IMR-90 (cell line): ENCODE results near the gene TRIM41. TPM values are rescaled to one million over a fixed set of nuclear protein-coding genes. Genes with fewer than 3 reads are reported as not detected.

Source experiments
- ATAC-seq: fragments of 200-7000 bp; cut with Tn5 transposase; 2 replicates; pipeline ENCODE4 v1.9.1; 2020; ENCODE audit warnings: low read depth, mild to moderate bottlenecking, moderate library complexity
- BruUV-seq: library from RNA; stranded (reverse); fragments of 400-500 nt; replicated peaks from 2 replicates; lab custom pipeline; 2021; lab: Mats Ljungman, UMichigan
- CTCF ChIA-PET: fragments of 300-600 bp; formaldehyde crosslinking; extraction: SDS; loops from one replicate; lab custom pipeline; 2021; ENCODE audit warnings: antibody characterized with exemption; lab: Yijun Ruan, JAX
- POLR2A ChIA-PET: fragments of 300-600 bp; sonication (Branson Sonifier 250); formaldehyde crosslinking; loops from one replicate; lab custom pipeline; 2022; ENCODE audit warnings: antibody characterized with exemption; ENCODE audit not compliant: unreplicated experiment; lab: Charles Lee
- DNase-seq: peaks from one replicate; pipeline ENCODE4 v3.0.0; 2013
- H2AFZ ChIP-seq: replicated peaks from 2 replicates; pipeline ENCODE3; 2013; ENCODE audit warnings: low read length, mild to moderate bottlenecking; ENCODE audit not compliant: poor library complexity
- H2AK5ac ChIP-seq: 2 replicates; pipeline ENCODE4 v1.6.1; 2013; ENCODE audit warnings: low read depth, low read length, inconsistent platforms
- H2AK9ac ChIP-seq: replicated peaks from 2 replicates; pipeline ENCODE3; 2013; ENCODE audit warnings: mild to moderate bottlenecking, low read depth, low read length, moderate library complexity; ENCODE audit not compliant: poor library complexity
- H2BK120ac ChIP-seq: 2 replicates; pipeline ENCODE4 v1.6.1; 2013; ENCODE audit warnings: low read depth, low read length, inconsistent platforms
- H2BK15ac ChIP-seq: 3 replicates; pipeline ENCODE4 v1.6.1; 2013; ENCODE audit warnings: low read depth, low read length, inconsistent platforms
- H2BK20ac ChIP-seq: 2 replicates; pipeline ENCODE4 v1.6.1; 2013; ENCODE audit warnings: low read depth, mild to moderate bottlenecking, inconsistent platforms, low read length, moderate library complexity
- H2BK5ac ChIP-seq: 2 replicates; pipeline ENCODE4 v1.6.1; 2013; ENCODE audit warnings: mild to moderate bottlenecking, low read depth, low read length, inconsistent platforms; ENCODE audit not compliant: poor library complexity, severe bottlenecking
- H3K14ac ChIP-seq: replicated peaks from 2 replicates; pipeline ENCODE4 v1.6.1; 2013; ENCODE audit warnings: low read depth, low read length, inconsistent platforms
- H3K18ac ChIP-seq: 2 replicates; pipeline ENCODE4 v1.6.1; 2013; ENCODE audit warnings: low read depth, low read length, control low read depth
- H3K23ac ChIP-seq: 2 replicates; pipeline ENCODE4 v1.6.1; 2013; ENCODE audit warnings: low read depth, low read length, inconsistent platforms
- H3K27ac ChIP-seq: 2 replicates; pipeline ENCODE4 v1.5.1; 2013; ENCODE audit warnings: mild to moderate bottlenecking, control low read depth, low read length; ENCODE audit not compliant: insufficient read depth
- H3K27me3 ChIP-seq: 2 replicates; pipeline ENCODE4 v1.6.1; 2013; ENCODE audit warnings: low read length; ENCODE audit not compliant: control insufficient read depth, insufficient read depth
- H3K36me3 ChIP-seq: 2 replicates; pipeline ENCODE4 v1.6.1; 2013; ENCODE audit warnings: low read length, mixed read lengths; ENCODE audit not compliant: control insufficient read depth, insufficient read depth
- H3K4ac ChIP-seq: 2 replicates; pipeline ENCODE4 v1.6.1; 2013; ENCODE audit warnings: low read depth, low read length, inconsistent platforms
- H3K4me1 ChIP-seq: 2 replicates; pipeline ENCODE4 v1.6.1; 2013; ENCODE audit warnings: low read length, mixed read lengths; ENCODE audit not compliant: control insufficient read depth, insufficient read depth
- H3K4me2 ChIP-seq: 2 replicates; pipeline ENCODE4 v1.6.1; 2013; ENCODE audit warnings: low read depth, mild to moderate bottlenecking, control low read depth, low read length, moderate library complexity
- H3K4me3 ChIP-seq: 2 replicates; pipeline ENCODE4 v1.5.1; 2013; ENCODE audit warnings: low read depth, mild to moderate bottlenecking, control low read depth, low read length, moderate library complexity; ENCODE audit not compliant: insufficient read depth
- H3K56ac ChIP-seq: 2 replicates; pipeline ENCODE4 v1.6.1; 2013; ENCODE audit warnings: low read length, inconsistent platforms; ENCODE audit not compliant: insufficient read depth; ENCODE audit errors: extremely low read depth
- H3K79me1 ChIP-seq, 2 experiments: 2 replicates each; pipeline ENCODE4 v1.6.1; 2013; ENCODE audit warnings: low read length in 2 of 2, inconsistent platforms in 1 of 2, low read depth in 1 of 2
- H3K9ac ChIP-seq: 2 replicates; pipeline ENCODE4 v1.6.1; 2013; ENCODE audit warnings: low read depth, low read length, control low read depth
- H3K9me1 ChIP-seq: 2 replicates; pipeline ENCODE4 v1.6.1; 2013; ENCODE audit warnings: low read length, inconsistent platforms; ENCODE audit not compliant: insufficient read depth
- H3K9me3 ChIP-seq: 2 replicates; pipeline ENCODE4 v1.6.1; 2013; ENCODE audit warnings: low read length; ENCODE audit not compliant: control insufficient read depth, insufficient read depth
- H4K20me1 ChIP-seq: 2 replicates; pipeline ENCODE4 v1.6.1; 2013; ENCODE audit warnings: low read length, inconsistent platforms; ENCODE audit not compliant: insufficient read depth
- H4K5ac ChIP-seq: 2 replicates; pipeline ENCODE4 v1.6.1; 2013; ENCODE audit warnings: mild to moderate bottlenecking, low read depth, low read length, control low read depth
- H4K8ac ChIP-seq, 2 experiments: 2 replicates each; pipeline ENCODE4 v1.6.1; 2013; ENCODE audit warnings: low read depth in 2 of 2, low read length in 2 of 2, control low read depth in 1 of 2, inconsistent platforms in 1 of 2
- H4K91ac ChIP-seq: 2 replicates; pipeline ENCODE4 v1.6.1; 2013; ENCODE audit warnings: low read depth, low read length, inconsistent platforms; ENCODE audit not compliant: insufficient read depth
- BHLHE40 ChIP-seq: fragments of 150-350 bp; IDR thresholded peaks from 2 replicates; pipeline ENCODE4 v1.6.1; 2016; ENCODE audit warnings: mild to moderate bottlenecking, low read depth, low read length
- CEBPB ChIP-seq: IDR thresholded peaks from 2 replicates; pipeline ENCODE4 v1.6.1; 2012; ENCODE audit warnings: low read depth, low read length, improper control_type of control experiment
- CHD1 ChIP-seq: IDR thresholded peaks from 2 replicates; pipeline ENCODE4 v1.6.1; 2012; ENCODE audit warnings: low read depth, low read length, improper control_type of control experiment
- CTCF ChIP-seq: conservative IDR thresholded peaks from 2 replicates; pipeline ENCODE4 v1.5.1; 2012; ENCODE audit warnings: mild to moderate bottlenecking, low read depth, low read length, improper control_type of control experiment
- ELK1 ChIP-seq: fragments of 150-350 bp; IDR thresholded peaks from 2 replicates; pipeline ENCODE4 v1.6.1; 2016; ENCODE audit warnings: low read depth, mild to moderate bottlenecking, low read length, moderate library complexity, borderline replicate concordance
- FOS ChIP-seq: fragments of 150-350 bp; IDR thresholded peaks from 2 replicates; pipeline ENCODE4 v1.6.1; 2016; ENCODE audit warnings: low read depth, low read length
- MAFK ChIP-seq: IDR thresholded peaks from 2 replicates; pipeline ENCODE4 v1.6.1; 2012; ENCODE audit warnings: low read depth, low read length, improper control_type of control experiment
- MAZ ChIP-seq: IDR thresholded peaks from 2 replicates; pipeline ENCODE4 v1.6.1; 2012; ENCODE audit warnings: low read depth, mild to moderate bottlenecking, low read length, improper control_type of control experiment, moderate library complexity, borderline replicate concordance
- MXI1 ChIP-seq: IDR thresholded peaks from 2 replicates; pipeline ENCODE4 v1.6.1; 2012; ENCODE audit warnings: low read depth, mild to moderate bottlenecking, low read length, moderate library complexity, borderline replicate concordance
- NFE2L2 ChIP-seq: fragments of 150-350 bp; IDR thresholded peaks from 2 replicates; pipeline ENCODE4 v1.6.1; 2016; ENCODE audit warnings: low read depth, mild to moderate bottlenecking, low read length
- POLR2A ChIP-seq: IDR thresholded peaks from 2 replicates; pipeline ENCODE4 v1.6.1; 2012; ENCODE audit warnings: mild to moderate bottlenecking, low read depth, low read length
- RAD21 ChIP-seq: IDR thresholded peaks from 2 replicates; pipeline ENCODE4 v1.6.1; 2012; ENCODE audit warnings: low read length, improper control_type of control experiment
- RCOR1 ChIP-seq: IDR thresholded peaks from 2 replicates; pipeline ENCODE4 v1.6.1; 2012; ENCODE audit warnings: mild to moderate bottlenecking, low read length, improper control_type of control experiment; ENCODE audit not compliant: insufficient replicate concordance
- RFX5 ChIP-seq: IDR thresholded peaks from 2 replicates; pipeline ENCODE4 v1.8.0; 2012; ENCODE audit warnings: low read depth, mild to moderate bottlenecking, low read length, moderate library complexity
- SMC3 ChIP-seq: fragments of 150-350 bp; IDR thresholded peaks from 2 replicates; pipeline ENCODE4 v1.6.1; 2016; ENCODE audit warnings: low read depth, mild to moderate bottlenecking, antibody characterized with exemption, low read length, moderate library complexity
- USF2 ChIP-seq: fragments of 150-350 bp; IDR thresholded peaks from 2 replicates; pipeline ENCODE4 v1.6.1; 2017; ENCODE audit warnings: mild to moderate bottlenecking, antibody characterized with exemption, low read length, low read depth
- WGBS, 2 experiments: methylation state at CpG; one replicate each; pipeline versions ENCODE4 v1.1.5 to v1.1.7; 2013; ENCODE audit warnings: missing lambda C conversion rate in 2 of 2; ENCODE audit not compliant: insufficient read length in 1 of 2; ENCODE audit errors: extremely low coverage in 2 of 2; 5-methylcytosine and 5-hydroxymethylcytosine counted together
- dilution Hi-C: fragments of 300-500 bp; cut with HindIII; formaldehyde crosslinking; loops from one replicate; pipeline ENCODE4 v1.14.3; 2018; ENCODE audit warnings: low sequenced_read_pairs; ENCODE audit not compliant: unreplicated experiment
- in situ Hi-C: fragments of 300-500 bp; cut with MboI; formaldehyde crosslinking; loops from 3 replicates; pipeline ENCODE4 v1.14.3; 2019; ENCODE audit warnings: low sequenced_read_pairs, inconsistent platforms, mixed read lengths
- intact Hi-C: fragments of 100-400 bp; cut with micrococcal nuclease; formaldehyde crosslinking; loops from 2 replicates; pipeline ENCODE4 v1.10.0; 2022
- polyA plus RNA-seq, 3 experiments: library from polyadenylated mRNA; depleted of rRNA; stranded (reverse); fragments of >200 nt; gene quantifications; 2 replicates each; pipeline ENCODE4 v1.2.3, GENCODE V29; 2012; ENCODE audit warnings: low replicate concordance in 1 of 3
- total RNA-seq: library from RNA; depleted of rRNA; stranded (reverse); fragments of >200 nt; gene quantifications from 2 replicates; pipeline ENCODE4 v1.2.3, GENCODE V29; 2012

TRIM41 gene
- total and polyA plus RNA-seq, 2 of the 4 experiments (the other 2 are of a cell fraction): 5.9 to 15.7 TPM

- Histone ChIP-seq H3K4me3 (no peak overlapping the region), H3K4ac (no peak overlapping the region), H2BK15ac (no peak overlapping the region), H2BK120ac (no peak overlapping the region), H2BK20ac (no peak overlapping the region), H3K27ac (no peak overlapping the region), H3K4me1 (no peaks in the 10 kb centered on the region), H4K91ac (no peak overlapping the region), H3K9me1 (no peaks in the 10 kb centered on the region), H3K56ac (no peak overlapping the region), H2AK5ac (no peak overlapping the region), H3K79me1 (no peaks in the 10 kb centered on the region), H3K36me3 (no peaks in the 10 kb centered on the region), H2AK9ac (no peak overlapping the region), H3K18ac (no peak overlapping the region), H3K4me2 (no peak overlapping the region), H2BK5ac (no peak overlapping the region), H3K9me3 (no peaks in the 10 kb centered on the region), H2AFZ (no peak overlapping the region), H3K23ac (no peak overlapping the region), H3K14ac (no peak overlapping the region), H4K8ac (no peak overlapping the region), H3K27me3 (no peaks in the 10 kb centered on the region; the same call in 1 of the 2 replicates), H4K20me1 (no peaks in the 10 kb centered on the region), H4K5ac (no peak overlapping the region), H3K9ac (no peak overlapping the region)
- 66% methylated on average over 5 of the region's 12 CpGs; no CpG with 5 or more reads in 1 of the 2 experiments for WGBS, 2 experiments
- BruUV-seq: no TSS peak
- ChIA-PET CTCF (no interaction called here), POLR2A (no interaction called here)
- dilution Hi-C loops: no loop called here
- TF ChIP-seq CTCF (no peak), BHLHE40 (no peak), CHD1 (no peak), FOS (no peak), RAD21 (no peak), MXI1 (no peak), ELK1 (no peak), RFX5 (no peak), NFE2L2 (no peak), MAFK (no peak), USF2 (no peak), CEBPB (no peak), POLR2A (no peak), MAZ (no peak), SMC3 (no peak), RCOR1 (no peak)
- in situ Hi-C loops: no loop called here
- DNase-seq (no peak), ATAC-seq (no peak)
- intact Hi-C loops: no loop called here
Observed at GRCh38 chr5:181199881-181200638, 23.0 kb upstream of the TRIM41 start.
